CD4-positive, alpha-beta T cell (primary cell): Measurements from ENCODE around the gene PIGU. TPM values are rescaled to one million over a fixed set of nuclear protein-coding genes. Genes with fewer than 3 reads are reported as not detected.

Experiments used
- ATAC-seq: fragments of 200-7000 bp; cut with Tn5 transposase; one replicate; pipeline ENCODE4 v1.10.0; 2022; ENCODE audit warnings: mild to moderate bottlenecking; ENCODE audit not compliant: poor library complexity
- CTCF ChIA-PET: fragments of 350-600 bp; sonication (Branson Sonifier 250); formaldehyde crosslinking; loops from one replicate; lab custom pipeline; 2021; ENCODE audit warnings: antibody characterized with exemption, inconsistent platforms; lab: Charles Lee
- POLR2A ChIA-PET: fragments of 350-600 bp; sonication (Branson Sonifier 250); formaldehyde crosslinking; loops from one replicate; lab custom pipeline; 2021; ENCODE audit warnings: antibody characterized with exemption, inconsistent platforms; lab: Charles Lee
- DNase-seq, 14 experiments: peaks; one replicate each; pipeline ENCODE4 v3.0.0-alpha.2; 2013 to 2020; ENCODE audit warnings: mixed read lengths in 2 of 14
- H3K27ac ChIP-seq, 2 donors: one replicate each; pipeline versions ENCODE4 v1.5.1 to v1.7.0; 2013; ENCODE audit warnings: low read length in 2 of 2, low read depth in 1 of 2, mild to moderate bottlenecking in 1 of 2
- H3K27me3 ChIP-seq, 2 experiments: 1 replicate in 1 of 2; 2 replicates in 1 of 2; pipeline versions ENCODE4 v1.6.1 to v1.7.0; 2013; ENCODE audit warnings: low read length in 2 of 2, control low read depth in 1 of 2, mild to moderate bottlenecking in 1 of 2, moderate library complexity in 1 of 2; ENCODE audit not compliant: insufficient read depth in 2 of 2, control insufficient read depth in 1 of 2
- H3K36me3 ChIP-seq: one replicate; pipeline ENCODE4 v1.6.1; 2013; ENCODE audit warnings: low read length, control low read depth; ENCODE audit not compliant: insufficient read depth
- H3K4me1 ChIP-seq: one replicate; pipeline ENCODE4 v1.6.1; 2013; ENCODE audit warnings: low read length, control low read depth; ENCODE audit not compliant: insufficient read depth
- H3K4me3 ChIP-seq: one replicate; pipeline ENCODE4 v1.5.1; 2013; ENCODE audit warnings: mild to moderate bottlenecking, low read length, moderate library complexity
- H3K9me3 ChIP-seq, 2 experiments: 1 replicate in 1 of 2; 2 replicates in 1 of 2; pipeline versions ENCODE4 v1.6.1 to v1.7.0; 2013; ENCODE audit warnings: low read length in 2 of 2, mild to moderate bottlenecking in 2 of 2, control low read depth in 1 of 2, moderate library complexity in 1 of 2; ENCODE audit not compliant: control insufficient read depth in 1 of 2, insufficient read depth in 1 of 2
- H3K27ac Mint-ChIP-seq: one replicate; pipeline ENCODE4 v1.8.0; 2020; ENCODE audit warnings: mixed read lengths
- H3K27me3 Mint-ChIP-seq: one replicate; pipeline ENCODE4 v1.8.0; 2021; ENCODE audit warnings: mixed read lengths
- H3K36me3 Mint-ChIP-seq: one replicate; pipeline ENCODE4 v1.8.0; 2021; ENCODE audit warnings: low read depth, mixed read lengths
- H3K4me1 Mint-ChIP-seq: one replicate; pipeline ENCODE4 v1.8.0; 2021; ENCODE audit warnings: low read depth, mixed read lengths
- H3K4me3 Mint-ChIP-seq: one replicate; pipeline ENCODE4 v1.8.0; 2020; ENCODE audit warnings: mild to moderate bottlenecking, mixed read lengths
- H3K9me3 Mint-ChIP-seq: one replicate; pipeline ENCODE4 v1.8.0; 2020; ENCODE audit warnings: mixed read lengths
- intact Hi-C, 2 experiments: fragments of 100-400 bp; cut with DNase I in 1 of 2; cut with micrococcal nuclease in 1 of 2; formaldehyde crosslinking; loops; one replicate each; pipeline versions ENCODE4 v1.15.1 to v1.9.0; 2023 to 2025; cut with DNase I, micrococcal nuclease
- total RNA-seq, 174 experiments: library from RNA in 2 of 174; stranded (reverse) in 2 of 174; gene quantifications; one replicate each; pipeline ENCODE4 v1.2.3 and lab custom pipeline; 2021 to 2026
- TF ChIP-seq, protein P1 (sequence below): fragments of 200-600 bp; IDR thresholded peaks from one replicate; pipeline ENCODE4 v1.8.0; 2022; ENCODE audit warnings: antibody characterized with exemption, mild to moderate bottlenecking

Gene PIGU
- total RNA-seq, 2 experiments from 2014 or later, result 4.6 to 5.5 TPM

DNA sequence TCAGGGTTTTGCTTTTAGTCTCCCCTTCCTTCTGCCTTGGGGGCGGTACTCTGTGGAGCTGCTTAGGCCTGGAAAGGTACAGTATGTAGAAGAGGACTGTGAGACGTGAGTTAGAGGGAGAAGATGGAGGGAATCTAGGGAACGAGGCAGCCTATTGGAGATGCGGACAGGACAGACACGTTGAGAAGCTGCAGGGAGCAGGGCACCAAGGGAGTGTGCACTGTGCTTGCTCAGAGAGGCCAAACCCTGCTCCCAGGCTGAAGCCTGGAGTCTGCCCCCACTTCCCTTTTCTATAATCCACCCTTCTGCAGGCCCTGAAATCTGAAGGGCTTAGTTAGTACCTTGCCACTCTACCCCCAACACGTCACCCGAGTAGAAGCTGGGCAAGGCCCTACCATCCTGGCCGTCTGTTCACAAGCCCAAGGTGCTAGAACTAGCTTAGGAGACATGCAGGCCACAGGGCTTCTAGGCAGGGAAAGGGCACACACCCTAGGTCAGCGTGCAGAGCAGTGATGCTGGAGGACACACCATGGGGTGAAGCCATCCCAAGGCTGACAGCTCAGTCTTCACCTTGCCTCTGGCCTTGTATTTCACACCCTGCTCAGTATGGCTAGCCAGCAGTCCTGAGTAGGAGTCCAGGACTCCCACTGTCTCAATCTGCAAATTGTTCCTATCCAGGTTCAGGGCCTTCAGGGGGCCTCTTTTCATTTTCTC is 34.1 kb upstream of the PIGU start:
- H3K27ac ChIP-seq, result no peak overlapping the region
- DNase-seq, result peak in 3 of 14 experiments; percentile 11 to 31 (median 14)
- Mint-ChIP-seq H3K9me3 (no peaks in the 10 kb centered on the region), H3K27me3 (no peaks in the 10 kb centered on the region), H3K36me3 (peaks cover 33% of the 10 kb centered on the region), H3K27ac (peak overlapping the region; percentile 94), H3K4me3 (peak overlapping the region; percentile 95), H3K4me1 (peaks cover 21% of the 10 kb centered on the region)
- H3K4me1 ChIP-seq, result peaks cover 22% of the 10 kb centered on the region
- no peaks in the 10 kb centered on the region for H3K9me3 ChIP-seq
- ATAC-seq, result no peak
- no peaks in the 10 kb centered on the region for H3K27me3 ChIP-seq
- TF ChIP-seq, protein P1, sequence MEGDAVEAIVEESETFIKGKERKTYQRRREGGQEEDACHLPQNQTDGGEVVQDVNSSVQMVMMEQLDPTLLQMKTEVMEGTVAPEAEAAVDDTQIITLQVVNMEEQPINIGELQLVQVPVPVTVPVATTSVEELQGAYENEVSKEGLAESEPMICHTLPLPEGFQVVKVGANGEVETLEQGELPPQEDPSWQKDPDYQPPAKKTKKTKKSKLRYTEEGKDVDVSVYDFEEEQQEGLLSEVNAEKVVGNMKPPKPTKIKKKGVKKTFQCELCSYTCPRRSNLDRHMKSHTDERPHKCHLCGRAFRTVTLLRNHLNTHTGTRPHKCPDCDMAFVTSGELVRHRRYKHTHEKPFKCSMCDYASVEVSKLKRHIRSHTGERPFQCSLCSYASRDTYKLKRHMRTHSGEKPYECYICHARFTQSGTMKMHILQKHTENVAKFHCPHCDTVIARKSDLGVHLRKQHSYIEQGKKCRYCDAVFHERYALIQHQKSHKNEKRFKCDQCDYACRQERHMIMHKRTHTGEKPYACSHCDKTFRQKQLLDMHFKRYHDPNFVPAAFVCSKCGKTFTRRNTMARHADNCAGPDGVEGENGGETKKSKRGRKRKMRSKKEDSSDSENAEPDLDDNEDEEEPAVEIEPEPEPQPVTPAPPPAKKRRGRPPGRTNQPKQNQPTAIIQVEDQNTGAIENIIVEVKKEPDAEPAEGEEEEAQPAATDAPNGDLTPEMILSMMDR, result no peak
- CTCF ChIA-PET, result interaction anchor here (0.6 to 1.7 kb wide), 3 partner anchors 9 to 174 kb away, joined by 3 to 6 read pairs (median 3); no protein-coding TSS in a partner anchor
- H3K4me3 ChIP-seq, result no peak overlapping the region
- H3K36me3 ChIP-seq, result peaks cover 17% of the 10 kb centered on the region
- POLR2A ChIA-PET, result interaction anchor here (0.8 kb wide), 1 partner anchor 34 kb away, joined by 3 read pairs; the partner anchor contains the start of gene PIGU
- intact Hi-C loops, result no loop called here

DNA sequence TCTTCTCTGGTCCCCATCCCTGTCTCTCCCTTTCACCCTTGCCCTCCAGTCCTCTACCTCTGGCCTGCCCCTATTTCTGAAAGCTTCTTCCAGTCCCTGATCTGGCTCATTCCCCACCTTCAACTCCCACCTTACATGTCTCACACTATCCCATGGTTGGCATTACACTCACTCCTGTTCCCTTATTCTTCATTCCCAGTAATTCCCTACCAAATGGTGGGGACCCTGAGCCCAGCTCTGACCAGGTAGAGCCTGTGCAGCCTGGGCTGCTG is 33.6 kb upstream of the PIGU start:
- peak overlapping the region; percentile 95 for H3K4me3 Mint-ChIP-seq
- H3K27me3 Mint-ChIP-seq, result no peaks in the 10 kb centered on the region
- H3K36me3 ChIP-seq, result peaks cover 16% of the 10 kb centered on the region
- no peaks in the 10 kb centered on the region for H3K9me3 Mint-ChIP-seq
- peaks cover 33% of the 10 kb centered on the region for H3K36me3 Mint-ChIP-seq
- peaks cover 24% of the 10 kb centered on the region for H3K4me1 Mint-ChIP-seq
- ChIA-PET POLR2A (interaction anchor here (0.8 kb wide), 1 partner anchor 34 kb away, joined by 3 read pairs; the partner anchor contains the start of gene PIGU), CTCF (interaction anchor here (0.6 to 1.9 kb wide), 4 partner anchors 10 to 194 kb away, joined by 3 to 7 read pairs (median 4); partner anchors contain the start of gene DYNLRB1)
- no peak overlapping the region for H3K27ac ChIP-seq
- peaks cover 22% of the 10 kb centered on the region for H3K4me1 ChIP-seq
- H3K27me3 ChIP-seq, result no peaks in the 10 kb centered on the region
- ATAC-seq (no peak), DNase-seq (no peak)
- no peaks in the 10 kb centered on the region for H3K9me3 ChIP-seq
- intact Hi-C loops, result no loop called here
- H3K27ac Mint-ChIP-seq, result peak overlapping the region; percentile 94
- peak overlapping the region; percentile 48 for H3K4me3 ChIP-seq
- TF ChIP-seq, protein P1, result no peak

DNA sequence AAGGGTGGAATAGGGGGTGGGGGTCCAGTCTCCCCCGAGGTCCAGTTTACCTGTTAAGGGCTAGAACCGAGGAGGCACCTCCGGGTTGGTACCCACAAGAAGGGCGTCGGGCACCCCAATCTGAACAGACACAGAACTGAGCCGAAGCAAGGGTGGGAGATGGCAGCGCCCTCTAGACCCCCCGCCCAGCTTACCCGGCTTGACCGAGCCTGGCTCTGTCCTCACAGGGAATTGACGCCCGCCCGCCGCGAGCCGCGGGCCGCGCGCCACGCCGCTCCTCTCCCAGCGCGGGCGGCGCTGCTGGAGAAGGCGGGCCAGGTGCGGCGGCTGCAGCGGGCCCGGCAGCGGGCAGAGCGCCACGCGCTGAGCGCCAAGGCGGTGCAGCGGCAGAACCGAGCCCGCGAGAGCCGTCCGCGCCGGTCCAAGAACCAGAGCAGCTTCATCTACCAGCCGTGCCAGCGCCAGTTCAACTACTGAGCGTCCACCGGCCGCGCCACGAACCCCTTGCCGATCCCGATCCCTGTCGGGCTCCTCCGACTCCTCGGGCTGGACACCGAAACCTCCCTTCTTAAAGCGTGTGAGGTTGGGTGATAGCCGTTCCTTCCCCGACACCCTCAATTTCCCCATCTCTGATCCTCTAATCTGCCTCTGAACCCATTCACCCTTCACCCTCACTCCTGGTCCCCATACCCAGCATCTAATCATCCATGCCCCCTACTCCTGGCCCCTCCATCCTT is 33.1 kb upstream of the PIGU start:
- CTCF ChIA-PET, result interaction anchor here (0.6 to 1.9 kb wide), 7 partner anchors 10 to 729 kb away, joined by 3 to 7 read pairs (median 4); partner anchors contain the start of genes DYNLRB1 and PIGU
- ATAC-seq (peak; percentile 13), DNase-seq (peak in 9 of 14 experiments; percentile 28 to 84 (median 59))
- peaks cover 11% of the 10 kb centered on the region for H3K36me3 ChIP-seq
- H3K4me3 ChIP-seq, result peak overlapping the region; percentile 79
- H3K36me3 Mint-ChIP-seq, result peaks cover 29% of the 10 kb centered on the region
- H3K4me1 ChIP-seq, result peaks cover 27% of the 10 kb centered on the region
- no peaks in the 10 kb centered on the region for H3K9me3 ChIP-seq
- POLR2A ChIA-PET, result interaction anchor here (1.3 kb wide), 1 partner anchor 33 kb away, joined by 5 read pairs; the partner anchor contains the start of gene PIGU
- H3K4me3 Mint-ChIP-seq, result peak overlapping the region; percentile 95
- intact Hi-C loops, result loop anchor here (1.0 to 10.0 kb wide), 5 partner anchors 33 to 595 kb away; partner anchors contain the start of genes DYNLRB1 (in 1 of the 2), EIF2S2 (in 1 of the 2), MAP1LC3A (in 1 of the 2) and PIGU (in 1 of the 2)
- H3K27ac ChIP-seq, result peak overlapping the region; percentile 64 to 72
- H3K9me3 Mint-ChIP-seq, result no peaks in the 10 kb centered on the region
- H3K27ac Mint-ChIP-seq, result peak overlapping the region; percentile 94
- H3K4me1 Mint-ChIP-seq, result peaks cover 29% of the 10 kb centered on the region
- no peaks in the 10 kb centered on the region for H3K27me3 Mint-ChIP-seq
- H3K27me3 ChIP-seq, result no peaks in the 10 kb centered on the region
- TF ChIP-seq, protein P1, result no peak
